Measurements from ENCODE around the gene KNCN.

KNCN gene

DNA sequence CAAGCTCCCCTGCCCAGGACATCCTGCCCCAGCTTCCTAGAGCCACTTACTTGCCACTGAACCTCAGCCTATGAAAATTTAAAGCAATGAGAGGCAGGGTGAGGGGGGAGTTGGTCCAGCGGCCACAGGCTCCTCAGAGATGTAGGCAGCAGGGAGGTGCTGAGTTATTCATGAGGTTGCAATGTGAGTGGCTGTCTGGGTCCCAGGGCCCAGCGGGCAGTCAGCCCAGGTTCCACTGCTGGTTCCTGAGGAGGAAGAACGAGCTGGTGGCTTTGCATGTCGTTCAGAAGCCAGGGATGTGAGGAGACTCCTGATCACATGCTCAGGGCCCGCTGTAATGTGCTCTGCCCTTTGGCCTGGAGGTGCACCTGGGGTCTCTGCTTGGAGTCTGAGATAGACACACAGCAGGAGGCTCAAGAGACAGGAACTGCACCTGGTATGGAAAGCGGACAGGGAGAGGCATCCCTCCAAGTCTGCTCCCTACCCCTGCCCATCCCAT is at the start of gene KNCN:
TSS of gene KNCN (minus strand) at position 51 of the 499 bp plus-strand sequence. CDS start 432 bp downstream, outside the sequence.
- Mint-ChIP-seq H3K36me3 (peaks cover 2% of the 10 kb centered on the region), H3K9me3 (ENCODE audit: low read depth) (no peaks in the 10 kb centered on the region), H3K27ac (no peak within 1 kb of the TSS), H3K4me3 (no peak within 1 kb of the TSS), H3K4me1 (ENCODE audit: low read depth) (peaks cover 10% of the 10 kb centered on the region), H3K27me3 (peaks cover 2% of the 10 kb centered on the region)

DNA sequence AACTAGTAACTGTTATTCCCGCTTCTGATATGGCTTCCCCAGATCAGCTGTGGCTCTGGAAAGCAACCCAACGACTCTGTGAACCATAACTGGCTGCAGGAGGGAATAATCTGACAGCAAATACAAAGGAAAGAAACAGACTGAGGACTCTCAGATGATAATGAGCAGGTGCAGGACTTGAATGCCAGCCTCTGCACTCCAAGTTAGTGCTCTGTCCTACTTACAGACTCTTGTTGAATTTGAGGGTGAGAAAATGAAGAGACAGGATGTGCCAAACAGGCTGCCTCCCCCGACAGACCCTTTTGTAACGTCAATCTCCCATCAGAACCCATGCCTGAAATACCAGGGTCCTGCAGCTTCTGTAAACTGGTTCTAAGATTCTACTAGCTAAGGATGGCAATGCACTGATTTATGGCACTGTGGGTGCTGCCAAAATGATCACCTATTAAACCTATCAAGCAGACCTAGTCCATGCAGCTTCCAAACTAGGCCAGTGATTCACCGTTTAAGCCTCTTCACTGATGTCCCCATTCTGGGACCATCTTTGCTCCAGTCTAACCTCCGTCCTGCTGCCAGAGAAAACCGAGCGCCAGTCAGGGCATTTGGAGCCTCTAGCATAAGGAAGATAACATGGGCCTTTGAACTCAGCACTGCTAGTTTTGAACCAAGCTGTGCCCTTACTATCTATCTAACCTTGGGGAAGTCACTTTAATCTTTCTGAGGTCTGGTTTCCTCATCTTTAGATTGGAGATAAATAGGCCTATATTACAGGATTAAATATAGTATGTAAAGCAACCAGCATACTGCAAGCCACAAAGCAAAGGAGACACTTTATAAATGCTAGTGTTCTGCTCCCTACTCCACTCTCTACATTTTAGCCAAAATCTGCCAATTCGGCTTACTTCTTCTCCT is 47.9 kb upstream of the KNCN start:
- H3K27me3 Mint-ChIP-seq: no peaks in the 10 kb centered on the region
- H3K4me3 Mint-ChIP-seq: no peak overlapping the region
- no peaks in the 10 kb centered on the region for H3K9me3 Mint-ChIP-seq (ENCODE audit: low read depth)
- peaks cover 2% of the 10 kb centered on the region for H3K36me3 Mint-ChIP-seq
- H3K4me1 Mint-ChIP-seq (ENCODE audit: low read depth): peaks cover 65% of the 10 kb centered on the region
- H3K27ac Mint-ChIP-seq: peak overlapping the region; percentile 30

- H3K4me1 Mint-ChIP-seq (ENCODE audit: low read depth): peaks cover 53% of the 10 kb centered on the region
- no peaks in the 10 kb centered on the region for H3K27me3 Mint-ChIP-seq
- H3K4me3 Mint-ChIP-seq: no peak overlapping the region
- H3K9me3 Mint-ChIP-seq (ENCODE audit: low read depth): no peaks in the 10 kb centered on the region
- H3K27ac Mint-ChIP-seq: no peak overlapping the region
- peaks cover 15% of the 10 kb centered on the region for H3K36me3 Mint-ChIP-seq
Observed at GRCh38 chr1:46596846-46597245, 45.4 kb upstream of the KNCN start.

DNA sequence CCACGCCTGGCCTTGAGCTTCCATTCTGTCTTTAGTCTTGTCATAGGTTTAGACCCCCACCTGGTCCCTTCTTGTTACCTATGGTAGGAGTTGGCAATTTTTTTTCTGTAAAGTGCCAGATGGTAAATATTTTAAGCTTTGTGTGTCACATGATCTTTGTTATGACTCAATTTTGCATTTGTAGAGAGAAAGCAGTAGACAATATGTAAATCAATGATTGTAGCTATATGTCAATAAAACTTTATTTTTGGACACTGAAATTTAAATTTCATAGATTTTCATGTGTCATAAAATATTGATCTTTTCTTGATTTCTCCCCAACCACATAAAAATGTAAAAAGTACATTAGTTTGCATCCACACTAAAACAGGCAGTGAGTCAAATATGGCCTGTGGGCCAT is 44.6 kb upstream of the KNCN start:
- Mint-ChIP-seq H3K9me3 (ENCODE audit: low read depth) (no peaks in the 10 kb centered on the region), H3K4me1 (ENCODE audit: low read depth) (peaks cover 46% of the 10 kb centered on the region), H3K36me3 (peaks cover 16% of the 10 kb centered on the region), H3K27ac (no peak overlapping the region), H3K4me3 (no peak overlapping the region), H3K27me3 (no peaks in the 10 kb centered on the region)

GRCh38 chr1:46595127-46595526 is 43.7 kb upstream of the KNCN start:
- Mint-ChIP-seq H3K9me3 (ENCODE audit: low read depth) (no peaks in the 10 kb centered on the region), H3K27me3 (no peaks in the 10 kb centered on the region), H3K36me3 (peaks cover 20% of the 10 kb centered on the region), H3K4me3 (no peak overlapping the region), H3K27ac (peak overlapping the region; percentile 61), H3K4me1 (ENCODE audit: low read depth) (peaks cover 39% of the 10 kb centered on the region)

DNA sequence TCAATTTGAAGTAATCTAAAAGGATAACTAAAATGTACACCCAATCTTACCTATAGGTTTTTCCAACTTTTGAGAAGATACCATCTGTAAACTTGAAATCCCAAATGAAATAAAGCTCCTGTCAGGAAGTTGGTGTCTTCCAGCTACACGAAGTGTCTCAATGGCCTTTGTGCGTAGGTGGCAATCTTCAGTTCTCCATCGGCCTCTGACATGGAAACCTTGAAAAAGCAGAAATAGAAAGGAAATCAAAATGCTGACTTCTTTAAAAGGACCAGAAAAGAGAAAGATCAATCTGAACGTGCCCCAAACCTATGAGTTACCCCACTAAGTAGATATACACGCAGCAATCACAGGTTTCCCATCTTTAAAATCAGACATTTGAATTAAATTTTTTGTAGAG is 42.6 kb upstream of the KNCN start:
- Mint-ChIP-seq H3K9me3 (ENCODE audit: low read depth) (no peaks in the 10 kb centered on the region), H3K27ac (no peak overlapping the region), H3K4me3 (no peak overlapping the region), H3K36me3 (peaks cover 27% of the 10 kb centered on the region), H3K27me3 (no peaks in the 10 kb centered on the region), H3K4me1 (ENCODE audit: low read depth) (peaks cover 28% of the 10 kb centered on the region)

GRCh38 chr1:46592823-46593222 is 41.4 kb upstream of the KNCN start:
- Mint-ChIP-seq H3K9me3 (ENCODE audit: low read depth) (no peaks in the 10 kb centered on the region), H3K4me1 (ENCODE audit: low read depth) (peaks cover 24% of the 10 kb centered on the region), H3K4me3 (no peak overlapping the region), H3K36me3 (peaks cover 30% of the 10 kb centered on the region), H3K27ac (no peak overlapping the region), H3K27me3 (no peaks in the 10 kb centered on the region)

GRCh38 chr1:46589529-46589928 is 38.1 kb upstream of the KNCN start:
- Mint-ChIP-seq H3K4me3 (no peak overlapping the region), H3K4me1 (ENCODE audit: low read depth) (peaks cover 6% of the 10 kb centered on the region), H3K27me3 (no peaks in the 10 kb centered on the region), H3K27ac (no peak overlapping the region), H3K9me3 (ENCODE audit: low read depth) (no peaks in the 10 kb centered on the region), H3K36me3 (peaks cover 31% of the 10 kb centered on the region)

- H3K4me3 Mint-ChIP-seq: no peak overlapping the region
- H3K9me3 Mint-ChIP-seq (ENCODE audit: low read depth): no peaks in the 10 kb centered on the region
- H3K36me3 Mint-ChIP-seq: peaks cover 25% of the 10 kb centered on the region
- H3K27ac Mint-ChIP-seq: no peak overlapping the region
- no peaks in the 10 kb centered on the region for H3K27me3 Mint-ChIP-seq
- H3K4me1 Mint-ChIP-seq (ENCODE audit: low read depth): peaks cover 5% of the 10 kb centered on the region
Observed at GRCh38 chr1:46587069-46587468, 35.6 kb upstream of the KNCN start.

DNA sequence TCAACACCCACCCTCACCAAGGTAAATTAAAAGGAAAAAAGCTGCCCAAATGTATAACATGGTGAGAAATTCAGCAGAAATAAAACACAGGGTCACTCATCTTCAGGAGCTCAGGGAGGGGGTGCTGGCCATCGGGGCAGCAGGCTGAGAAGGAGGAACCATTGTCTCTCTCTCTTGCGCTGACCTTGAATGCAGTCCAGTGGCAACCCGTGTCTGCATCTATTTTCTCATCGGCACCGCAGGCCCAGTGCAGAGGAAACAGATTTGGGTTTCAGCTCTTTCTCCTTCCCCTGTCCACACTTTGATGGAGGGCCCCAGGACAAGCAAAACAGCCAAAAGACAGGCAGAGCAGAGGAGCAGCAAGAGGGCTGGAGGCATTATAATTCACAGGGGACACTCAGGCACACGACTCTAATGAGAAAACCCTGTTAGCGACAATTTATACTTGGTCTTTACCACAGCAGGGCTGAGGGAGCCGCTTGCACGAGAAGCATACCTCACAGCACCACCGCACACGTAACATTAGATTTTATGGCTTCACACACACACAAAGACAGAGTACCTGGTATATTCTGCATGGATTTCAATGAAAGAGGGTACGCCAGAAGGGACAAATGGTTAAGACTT is 34.0 kb upstream of the KNCN start:
- peaks cover 22% of the 10 kb centered on the region for H3K36me3 Mint-ChIP-seq
- H3K4me1 Mint-ChIP-seq (ENCODE audit: low read depth): peaks cover 18% of the 10 kb centered on the region
- H3K4me3 Mint-ChIP-seq: no peak overlapping the region
- no peak overlapping the region for H3K27ac Mint-ChIP-seq
- H3K27me3 Mint-ChIP-seq: no peaks in the 10 kb centered on the region
- no peaks in the 10 kb centered on the region for H3K9me3 Mint-ChIP-seq (ENCODE audit: low read depth)

GRCh38 chr1:46583494-46583893 is 32.0 kb upstream of the KNCN start:
- Mint-ChIP-seq H3K9me3 (ENCODE audit: low read depth) (no peaks in the 10 kb centered on the region), H3K4me1 (ENCODE audit: low read depth) (peaks cover 18% of the 10 kb centered on the region), H3K27ac (no peak overlapping the region), H3K36me3 (peaks cover 12% of the 10 kb centered on the region), H3K4me3 (no peak overlapping the region), H3K27me3 (no peaks in the 10 kb centered on the region)

DNA sequence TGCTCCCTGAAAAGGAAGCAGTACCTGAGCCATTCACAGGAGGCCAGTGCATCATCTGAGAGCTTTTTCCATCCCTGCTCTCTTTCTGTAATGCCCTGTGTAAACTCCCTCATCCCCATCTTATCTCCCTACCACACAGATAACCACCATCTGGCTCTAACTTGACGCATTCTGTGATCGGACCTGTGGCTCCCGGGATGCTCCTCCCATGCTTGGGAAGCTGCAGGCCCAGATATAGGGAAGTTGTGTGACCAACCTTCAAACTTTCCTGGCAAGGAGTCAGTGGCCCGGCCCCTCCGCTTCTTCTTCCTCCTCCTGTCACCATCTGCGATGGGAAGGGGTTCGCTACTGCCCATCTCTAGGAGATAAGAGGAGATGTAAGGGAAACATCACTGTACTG is 31.5 kb upstream of the KNCN start:
- Mint-ChIP-seq H3K36me3 (peaks cover 14% of the 10 kb centered on the region), H3K9me3 (ENCODE audit: low read depth) (no peaks in the 10 kb centered on the region), H3K4me1 (ENCODE audit: low read depth) (peaks cover 18% of the 10 kb centered on the region), H3K27me3 (no peaks in the 10 kb centered on the region), H3K4me3 (no peak overlapping the region), H3K27ac (no peak overlapping the region)

DNA sequence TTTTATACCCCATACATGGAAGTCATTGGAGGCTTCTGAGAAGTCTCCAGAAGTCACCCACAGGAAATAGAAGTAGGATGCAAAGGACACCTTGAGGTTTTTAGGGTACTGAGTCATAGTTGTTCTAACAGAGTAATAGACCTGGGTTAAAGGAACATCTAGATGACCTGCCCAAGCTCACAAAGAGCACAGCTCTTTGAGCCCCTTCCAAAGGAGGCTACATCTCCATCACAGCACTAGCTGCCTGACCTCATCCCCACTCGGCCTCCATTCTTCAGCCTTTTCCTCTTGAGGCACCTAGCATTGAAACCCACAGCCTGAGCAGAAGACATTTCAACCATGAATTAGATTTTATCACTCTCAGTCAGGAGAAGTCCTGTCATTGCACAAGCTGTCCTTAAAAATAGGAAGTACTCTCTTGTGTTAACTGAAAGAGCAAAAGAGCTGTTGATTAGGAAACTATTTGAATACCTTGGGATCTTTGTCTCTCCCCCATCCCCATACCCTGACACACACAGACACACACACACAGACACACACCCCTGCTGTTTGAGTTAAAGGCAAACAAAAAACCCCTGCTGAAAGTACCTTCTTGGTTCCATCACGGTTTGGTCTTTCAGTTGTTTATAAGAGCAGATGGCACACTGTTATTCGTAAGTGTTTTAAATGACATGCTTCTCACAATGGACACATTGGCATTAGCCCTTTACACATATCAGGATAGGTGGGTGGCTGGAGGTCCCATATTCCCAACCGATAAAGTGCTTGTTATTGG is 30.4 kb upstream of the KNCN start:
- no peaks in the 10 kb centered on the region for H3K9me3 Mint-ChIP-seq (ENCODE audit: low read depth)
- H3K27ac Mint-ChIP-seq: peak overlapping the region; percentile 76
- H3K4me1 Mint-ChIP-seq (ENCODE audit: low read depth): peaks cover 18% of the 10 kb centered on the region
- peak overlapping the region; percentile 65 for H3K4me3 Mint-ChIP-seq
- H3K27me3 Mint-ChIP-seq: no peaks in the 10 kb centered on the region
- peaks cover 17% of the 10 kb centered on the region for H3K36me3 Mint-ChIP-seq

- Mint-ChIP-seq H3K9me3 (ENCODE audit: low read depth) (no peaks in the 10 kb centered on the region), H3K4me3 (no peak overlapping the region), H3K27me3 (no peaks in the 10 kb centered on the region), H3K27ac (peak overlapping the region; percentile 54), H3K4me1 (ENCODE audit: low read depth) (peaks cover 18% of the 10 kb centered on the region), H3K36me3 (peaks cover 17% of the 10 kb centered on the region)
Observed at GRCh38 chr1:46580140-46580903, 28.9 kb upstream of the KNCN start.
